Esophagus squamous epithelium (tissue), 4 donors: Measurements from ENCODE around the gene MAP7D2.

Source experiments
- POLR2A ChIP-seq, 4 donors: fragments of 450-650 bp; IDR thresholded peaks; one replicate each; pipeline ENCODE4 v1.6.1; 2017; ENCODE audit warnings: antibody characterized with exemption in 4 of 4, mild to moderate bottlenecking in 4 of 4, moderate library complexity in 3 of 4
- TF ChIP-seq, protein P1 (sequence below), 6 experiments: fragments of 450-650 bp in 4 of 6; fragments of 200-600 bp in 2 of 6; sonication (generic) in 2 of 6; IDR thresholded peaks; one replicate each; pipeline ENCODE4 v1.5.1; 2016 to 2019; ENCODE audit warnings: antibody characterized with exemption in 6 of 6, mild to moderate bottlenecking in 4 of 6, moderate library complexity in 4 of 6

DNA sequence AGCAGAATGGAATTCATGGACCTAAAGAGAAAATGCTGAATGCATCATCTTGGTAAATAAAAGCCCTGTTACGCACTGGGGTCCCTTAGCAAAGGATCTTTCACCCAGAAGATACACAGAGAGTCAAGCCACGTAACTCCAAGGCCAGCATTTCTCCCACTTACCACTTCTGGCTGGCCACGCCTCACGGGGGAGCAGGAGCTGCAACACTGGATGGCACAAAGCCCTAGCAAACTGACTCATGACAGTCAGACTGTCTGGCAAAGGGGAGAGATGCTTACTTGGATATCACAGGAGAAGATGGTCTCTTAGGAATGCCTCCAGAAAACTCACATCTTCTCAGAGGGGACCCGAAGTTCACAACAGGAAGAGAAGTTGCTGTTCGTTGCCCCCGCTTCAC is 74.5 kb downstream of the MAP7D2 start:
- TF ChIP-seq, protein P1, sequence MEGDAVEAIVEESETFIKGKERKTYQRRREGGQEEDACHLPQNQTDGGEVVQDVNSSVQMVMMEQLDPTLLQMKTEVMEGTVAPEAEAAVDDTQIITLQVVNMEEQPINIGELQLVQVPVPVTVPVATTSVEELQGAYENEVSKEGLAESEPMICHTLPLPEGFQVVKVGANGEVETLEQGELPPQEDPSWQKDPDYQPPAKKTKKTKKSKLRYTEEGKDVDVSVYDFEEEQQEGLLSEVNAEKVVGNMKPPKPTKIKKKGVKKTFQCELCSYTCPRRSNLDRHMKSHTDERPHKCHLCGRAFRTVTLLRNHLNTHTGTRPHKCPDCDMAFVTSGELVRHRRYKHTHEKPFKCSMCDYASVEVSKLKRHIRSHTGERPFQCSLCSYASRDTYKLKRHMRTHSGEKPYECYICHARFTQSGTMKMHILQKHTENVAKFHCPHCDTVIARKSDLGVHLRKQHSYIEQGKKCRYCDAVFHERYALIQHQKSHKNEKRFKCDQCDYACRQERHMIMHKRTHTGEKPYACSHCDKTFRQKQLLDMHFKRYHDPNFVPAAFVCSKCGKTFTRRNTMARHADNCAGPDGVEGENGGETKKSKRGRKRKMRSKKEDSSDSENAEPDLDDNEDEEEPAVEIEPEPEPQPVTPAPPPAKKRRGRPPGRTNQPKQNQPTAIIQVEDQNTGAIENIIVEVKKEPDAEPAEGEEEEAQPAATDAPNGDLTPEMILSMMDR (IDR thresholded peaks at IDR 0.05), result no peak
- TF ChIP-seq POLR2A (IDR thresholded peaks at IDR 0.05), result no peak
